Muscle of back (tissue), 11 donors: ENCODE data around the gene STRIP1. TPM values are rescaled to one million over a fixed set of nuclear protein-coding genes. Genes with fewer than 3 reads are reported as not detected.

ENCODE experiments used
- DNase-seq, 3 donors: peaks; one replicate each; pipeline versions ENCODE4 v3.0.0 to v3.0.0-alpha.2; 2013
- polyA plus RNA-seq, 10 donors: library from polyadenylated mRNA; unstranded; fragments of 120-200 nt; gene quantifications; one replicate each; pipeline ENCODE4 v1.2.1, GENCODE V29; 2013; ENCODE audit not compliant: insufficient read length in 10 of 10

Gene STRIP1
- polyA plus RNA-seq, 10 donors, result 25.7 to 37.1 (median 29.8) TPM

DNA sequence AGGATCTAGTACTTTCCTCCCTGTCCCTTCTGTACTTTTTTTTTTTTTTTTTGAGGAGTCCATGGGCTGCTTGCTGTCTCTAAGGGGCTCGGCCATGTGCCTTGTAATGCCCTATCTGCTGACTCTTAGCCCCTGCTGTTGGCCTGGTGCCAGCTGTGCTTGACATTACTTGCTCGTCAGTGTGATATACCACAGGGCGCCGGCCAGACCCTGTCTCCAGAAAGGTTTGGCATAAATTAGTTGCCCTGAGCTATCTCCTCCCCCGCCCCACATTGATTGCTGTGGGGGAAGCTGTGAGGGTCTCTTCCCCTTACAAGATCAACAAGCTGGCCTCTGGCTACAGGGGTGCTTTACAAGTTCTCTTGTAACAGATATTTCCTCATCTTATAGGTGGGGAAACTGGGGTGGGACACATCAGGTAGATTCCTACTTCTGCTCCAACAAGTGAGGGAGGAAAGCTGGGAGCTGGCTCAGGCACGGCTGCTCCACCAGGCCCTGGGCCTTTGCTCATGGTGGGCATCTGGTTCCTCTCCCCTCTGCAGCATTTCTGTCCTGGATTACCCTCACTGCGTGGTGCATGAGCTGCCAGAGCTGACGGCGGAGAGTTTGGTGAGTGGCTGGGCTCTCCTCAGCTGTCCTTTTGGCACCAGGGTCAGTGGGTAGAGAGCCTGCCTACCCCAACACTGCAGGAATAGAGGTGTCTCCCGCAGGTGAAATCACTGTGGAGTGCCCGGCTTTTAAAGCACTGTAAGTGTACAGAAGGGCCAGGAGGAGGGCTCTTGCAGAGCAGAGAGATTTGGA lies 15.6 kb downstream of the STRIP1 start:
- no peak for DNase-seq

DNA sequence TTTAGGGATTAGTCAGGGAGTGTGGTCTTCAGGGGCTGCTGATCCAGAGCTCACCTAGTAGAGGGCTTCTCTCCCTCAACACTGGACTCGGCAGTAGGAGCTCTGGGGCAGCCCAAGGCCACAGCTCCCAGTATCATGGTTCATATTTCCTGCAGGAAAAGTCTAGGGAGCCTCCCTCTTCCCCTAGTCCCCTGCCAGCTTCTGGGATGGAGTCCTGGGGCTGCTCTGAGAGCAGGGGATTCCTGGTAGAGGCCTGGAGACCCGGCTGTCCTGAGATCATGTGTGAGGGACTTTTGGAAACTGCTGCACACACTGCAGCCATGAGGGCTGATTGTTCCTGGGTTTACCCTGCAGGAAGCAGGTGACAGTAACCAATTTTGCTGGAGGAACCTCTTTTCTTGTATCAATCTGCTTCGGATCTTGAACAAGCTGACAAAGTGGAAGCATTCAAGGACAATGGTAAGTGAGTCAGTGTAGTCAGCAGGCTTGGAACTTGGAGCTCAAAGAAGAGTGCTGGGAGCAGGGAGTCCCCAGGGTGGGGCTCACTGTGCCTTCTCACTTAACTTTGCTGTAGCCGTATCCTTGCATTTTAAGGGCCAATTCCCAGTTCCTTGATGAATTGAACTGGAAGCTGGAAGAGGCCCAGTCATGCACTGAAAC lies 16.3 kb downstream of the STRIP1 start:
- DNase-seq, result no peak

DNA sequence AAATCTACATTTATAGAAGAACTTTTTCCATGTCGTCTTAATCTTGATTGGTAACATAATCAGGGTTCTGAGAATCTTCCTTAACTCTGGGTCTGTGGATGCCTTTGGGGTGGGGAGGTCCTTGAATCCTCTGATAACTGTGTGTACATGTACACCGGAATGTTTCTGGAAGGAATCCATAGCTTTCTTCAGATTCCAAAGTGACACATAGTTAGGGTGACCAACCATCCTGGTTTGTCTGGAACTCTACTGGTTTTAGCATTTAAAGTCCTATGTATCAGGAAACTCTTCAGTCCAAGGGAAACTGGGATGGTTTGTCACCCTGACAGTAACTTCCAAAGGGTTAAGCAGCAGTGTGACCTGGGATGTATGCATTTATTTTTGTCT lies 16.8 kb downstream of the STRIP1 start:
- no peak for DNase-seq

DNA sequence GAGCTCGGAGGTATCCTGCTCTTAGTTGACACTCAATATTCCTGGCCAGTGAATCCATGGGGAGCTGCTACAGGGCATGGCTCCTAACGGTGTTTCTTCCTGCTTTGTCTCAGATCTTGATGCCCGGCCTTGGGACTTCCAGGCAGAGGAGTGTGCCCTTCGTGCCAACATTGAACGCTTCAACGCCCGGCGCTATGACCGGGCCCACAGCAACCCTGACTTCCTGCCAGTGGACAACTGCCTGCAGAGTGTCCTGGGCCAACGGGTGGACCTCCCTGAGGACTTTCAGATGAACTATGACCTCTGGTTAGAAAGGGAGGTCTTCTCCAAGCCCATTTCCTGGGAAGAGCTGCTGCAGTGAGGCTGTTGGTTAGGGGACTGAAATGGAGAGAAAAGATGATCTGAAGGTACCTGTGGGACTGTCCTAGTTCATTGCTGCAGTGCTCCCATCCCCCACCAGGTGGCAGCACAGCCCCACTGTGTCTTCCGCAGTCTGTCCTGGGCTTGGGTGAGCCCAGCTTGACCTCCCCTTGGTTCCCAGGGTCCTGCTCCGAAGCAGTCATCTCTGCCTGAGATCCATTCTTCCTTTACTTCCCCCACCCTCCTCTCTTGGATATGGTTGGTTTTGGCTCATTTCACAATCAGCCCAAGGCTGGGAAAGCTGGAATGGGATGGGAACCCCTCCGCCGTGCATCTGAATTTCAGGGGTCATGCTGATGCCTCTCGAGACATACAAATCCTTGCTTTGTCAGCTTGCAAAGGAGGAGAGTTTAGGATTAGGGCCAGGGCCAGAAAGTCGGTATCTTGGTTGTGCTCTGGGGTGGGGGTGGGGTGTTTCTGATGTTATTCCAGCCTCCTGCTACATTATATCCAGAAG lies 19.4 kb downstream of the STRIP1 start:
- DNase-seq, result peak in 2 of 3 donors; percentile 65 to 70

DNA sequence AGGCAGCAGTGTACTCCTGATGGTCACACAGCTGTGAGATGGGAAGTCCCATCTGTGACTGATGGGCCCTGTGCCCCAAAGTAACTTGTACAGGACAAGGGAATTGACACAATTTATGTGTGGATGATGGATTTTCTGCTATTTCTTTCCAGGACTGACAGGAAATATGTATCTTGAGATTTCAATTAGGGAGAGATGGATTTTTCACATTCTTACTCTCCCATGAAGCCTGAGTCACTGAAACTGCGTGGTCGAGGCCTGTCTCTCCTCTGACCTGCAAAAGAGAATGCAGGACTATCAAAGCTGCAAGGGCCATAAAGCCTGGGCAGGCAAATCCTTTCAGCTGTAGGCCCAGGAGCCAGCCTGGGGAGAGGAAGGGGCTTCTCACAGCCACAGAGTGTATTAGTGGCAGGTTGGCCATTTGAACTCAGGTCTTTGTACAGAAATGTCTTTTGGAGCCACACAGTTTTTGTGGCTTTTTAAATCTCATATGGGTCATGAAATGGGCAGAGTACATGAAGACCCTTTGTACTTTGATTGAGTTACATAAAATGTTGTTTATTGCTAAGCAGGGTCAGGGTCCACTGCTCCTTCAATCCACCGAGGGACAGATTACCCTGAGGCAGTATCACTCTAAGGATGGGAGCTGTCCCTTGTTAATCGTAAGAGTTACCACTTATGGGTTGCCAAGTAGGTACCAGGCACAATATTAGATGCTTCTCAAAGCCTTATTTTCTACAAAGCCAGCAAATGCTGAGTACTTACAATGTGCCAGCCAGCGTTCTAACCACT lies 21.3 kb downstream of the STRIP1 start:
- DNase-seq, result no peak

DNA sequence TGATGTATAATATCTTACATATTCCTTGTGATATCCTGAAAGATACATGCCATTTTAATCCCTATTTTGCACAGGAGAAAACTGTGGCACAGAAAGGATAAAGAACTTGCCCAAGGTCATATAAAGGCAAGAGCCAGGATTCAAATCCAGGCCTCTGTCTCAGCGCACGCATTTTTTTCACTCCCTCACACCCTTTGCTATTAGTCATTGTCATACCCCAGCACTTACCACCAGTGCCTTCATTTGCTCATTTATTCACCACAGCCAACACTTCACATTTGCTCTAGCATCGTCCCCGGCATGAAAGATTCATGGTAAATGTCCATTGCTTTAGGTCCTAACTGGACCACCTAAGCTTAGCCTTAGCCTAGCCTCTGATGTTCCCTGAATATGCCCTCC lies 21.9 kb downstream of the STRIP1 start:
- DNase-seq, result no peak

DNA sequence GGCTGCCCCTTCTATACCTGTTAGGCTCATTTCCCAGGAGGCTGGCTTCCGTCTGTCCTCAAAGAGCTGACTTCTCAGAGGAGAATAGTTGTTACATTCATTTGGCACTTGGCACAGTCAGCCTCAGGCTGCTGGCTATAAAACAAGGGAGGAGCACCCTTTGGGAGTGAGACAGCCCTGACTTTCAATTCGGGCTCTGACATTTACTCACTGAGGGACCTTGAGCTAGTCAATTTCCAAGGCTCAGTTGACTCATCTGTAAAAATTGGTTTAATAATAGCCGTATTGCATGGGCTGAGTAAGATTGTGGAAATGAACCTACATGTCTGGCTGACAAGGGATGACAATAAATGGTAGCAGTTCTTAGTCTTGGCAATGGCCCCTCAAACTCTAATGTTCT lies 22.4 kb downstream of the STRIP1 start:
- peak in 1 of 3 donors; percentile 56 for DNase-seq

DNA sequence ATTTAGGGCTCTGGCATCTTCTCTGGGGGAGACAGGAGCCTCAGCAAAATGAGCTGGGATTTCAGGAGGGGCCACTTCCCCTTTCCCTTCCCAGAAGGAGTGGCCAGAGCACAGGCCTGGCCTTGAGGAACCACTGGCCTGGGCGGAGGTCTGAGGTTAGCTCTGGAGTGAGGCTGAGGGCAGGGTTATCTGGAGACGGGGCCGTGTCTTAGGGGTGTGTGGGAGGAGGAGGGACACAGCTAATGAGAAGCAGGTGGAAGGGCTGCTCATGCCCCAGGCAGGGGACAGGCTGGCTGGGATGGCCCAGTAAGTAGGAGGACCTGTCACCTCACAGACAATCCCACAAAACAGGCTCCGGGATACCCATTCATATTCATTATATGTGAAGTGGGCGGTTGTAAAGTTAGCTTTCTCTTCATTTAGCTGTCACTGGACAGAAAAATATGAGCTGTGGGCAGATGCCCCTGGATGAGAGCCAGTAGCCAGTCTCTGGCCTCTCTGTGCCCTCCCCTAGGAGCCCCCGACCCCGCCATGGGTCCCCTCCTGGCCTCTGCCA lies 23.6 kb downstream of the STRIP1 start:
- no peak for DNase-seq

DNA sequence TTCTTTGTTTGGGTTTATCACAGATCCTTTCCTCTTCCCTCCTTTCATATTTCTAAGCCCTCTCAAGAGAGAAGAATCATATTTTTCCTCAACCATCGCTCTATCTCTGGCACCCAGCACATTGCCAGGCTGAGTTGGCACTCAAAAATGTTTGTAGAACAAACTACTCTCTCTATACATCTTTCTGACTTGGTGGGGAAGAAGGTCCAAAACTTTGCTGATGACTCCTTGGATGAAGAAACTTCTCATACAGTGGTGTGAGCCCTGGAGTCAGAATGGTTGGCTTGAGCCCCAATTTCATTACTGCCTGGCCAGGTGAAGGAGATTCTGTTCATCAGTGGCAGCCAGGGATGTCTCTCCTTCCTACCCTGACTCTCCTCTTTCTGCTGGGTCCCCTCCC lies 24.2 kb downstream of the STRIP1 start:
- DNase-seq, result no peak

DNA sequence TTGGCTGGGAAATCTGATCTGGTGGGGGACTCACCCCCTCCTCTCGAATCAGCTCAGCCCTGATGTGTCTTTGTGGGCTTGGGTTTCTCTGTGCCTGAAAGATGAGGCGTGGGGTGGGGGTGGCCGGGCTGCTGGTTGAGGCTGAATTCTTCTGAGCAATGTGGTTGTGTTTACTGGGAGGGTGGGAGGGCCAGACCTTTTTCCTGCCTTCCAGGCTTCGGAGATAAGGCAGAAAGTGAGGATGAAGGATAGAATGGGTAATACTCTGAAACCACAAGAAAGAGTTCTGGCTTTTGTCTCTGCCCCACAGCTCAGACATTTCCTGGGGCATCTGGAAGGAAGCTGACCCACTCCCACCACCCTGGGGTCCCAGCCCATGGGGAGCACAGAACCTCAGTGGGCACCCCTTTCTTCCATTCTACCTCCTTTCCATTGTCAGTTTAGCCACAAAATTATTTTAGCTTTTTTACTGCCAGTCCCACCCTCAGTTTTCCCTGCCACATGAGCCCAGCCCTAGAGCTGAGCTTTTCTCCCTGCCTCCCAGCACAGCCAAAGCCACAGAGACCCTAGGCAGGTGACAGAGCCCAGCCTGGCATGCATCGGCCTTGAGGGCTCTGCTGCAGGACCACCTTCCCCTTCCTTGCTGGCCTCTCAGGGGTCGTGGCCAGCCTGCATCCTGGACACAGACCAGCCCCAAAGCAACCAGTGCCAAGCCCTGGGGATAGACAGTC lies 24.9 kb downstream of the STRIP1 start:
- no peak for DNase-seq

DNA sequence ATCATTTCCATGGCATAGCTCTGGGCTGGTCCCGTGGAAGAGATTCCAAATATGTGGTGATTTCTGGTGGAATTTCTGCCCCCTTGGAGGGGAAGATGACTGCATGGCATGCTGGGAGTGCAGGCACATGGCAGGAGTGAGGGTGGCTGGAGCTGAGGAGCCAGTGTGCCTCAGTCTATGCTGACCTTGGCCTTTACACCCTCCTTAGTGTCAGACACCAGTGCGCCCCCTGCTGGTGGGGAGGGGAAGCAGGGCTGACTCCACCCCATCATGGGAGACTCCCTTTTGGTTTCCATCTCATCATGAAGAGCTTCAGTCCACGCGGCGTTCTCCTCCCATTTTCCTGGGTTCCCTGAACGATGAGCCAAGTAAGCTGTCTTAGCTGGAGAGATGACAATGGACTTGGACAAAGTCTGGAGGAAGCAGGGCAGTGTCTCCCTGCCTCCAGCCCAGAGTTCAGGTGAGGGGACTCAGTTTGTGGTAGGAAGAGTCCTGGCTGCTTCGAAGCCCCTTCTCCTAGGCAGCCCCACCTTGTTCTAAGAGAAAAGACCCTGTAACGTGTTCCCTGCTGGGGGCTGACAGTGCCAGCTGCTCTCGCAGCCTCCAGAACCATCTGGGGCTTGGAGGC lies 25.7 kb downstream of the STRIP1 start:
- DNase-seq, result no peak

DNA sequence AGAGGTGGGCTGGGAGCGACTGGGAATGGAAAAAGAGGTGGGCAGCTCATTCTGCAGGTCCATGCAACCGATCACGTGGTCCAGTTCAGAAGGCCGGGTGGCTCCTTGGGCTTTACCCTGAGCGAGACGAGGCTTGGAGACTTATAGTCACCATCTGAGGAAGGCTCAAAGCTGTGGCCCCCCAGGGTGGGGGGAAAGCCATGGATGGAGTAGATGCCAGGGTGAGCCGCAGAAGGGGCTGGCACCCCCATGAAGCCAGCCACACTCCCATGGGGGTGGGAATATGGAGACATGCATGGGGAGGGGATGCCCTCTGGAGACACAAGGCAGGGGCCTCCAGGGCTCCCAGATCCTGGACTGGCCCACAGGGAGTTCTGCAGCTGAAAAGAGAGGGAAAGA lies 26.2 kb downstream of the STRIP1 start:
- no peak for DNase-seq

DNA sequence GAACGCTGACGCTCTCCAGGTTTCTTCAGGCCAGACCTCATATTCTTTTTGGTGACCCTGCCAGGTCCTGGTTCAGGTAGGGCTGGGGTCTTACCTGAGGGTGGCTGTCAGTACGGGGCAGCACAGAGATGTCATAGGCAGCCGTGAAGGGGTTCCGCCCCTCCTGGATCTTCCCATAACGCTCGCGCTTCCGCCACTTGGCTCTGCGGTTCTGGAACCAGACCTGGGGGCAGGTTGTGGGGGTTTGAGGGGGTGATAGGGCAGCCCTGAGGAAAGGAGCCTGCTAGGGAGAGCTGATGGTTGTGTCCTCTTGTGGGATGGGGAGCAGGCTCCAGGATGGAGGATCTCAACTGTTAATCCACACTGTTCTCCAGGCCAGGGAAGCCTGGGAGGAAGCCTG lies 26.9 kb downstream of the STRIP1 start:
- no peak for DNase-seq

DNA sequence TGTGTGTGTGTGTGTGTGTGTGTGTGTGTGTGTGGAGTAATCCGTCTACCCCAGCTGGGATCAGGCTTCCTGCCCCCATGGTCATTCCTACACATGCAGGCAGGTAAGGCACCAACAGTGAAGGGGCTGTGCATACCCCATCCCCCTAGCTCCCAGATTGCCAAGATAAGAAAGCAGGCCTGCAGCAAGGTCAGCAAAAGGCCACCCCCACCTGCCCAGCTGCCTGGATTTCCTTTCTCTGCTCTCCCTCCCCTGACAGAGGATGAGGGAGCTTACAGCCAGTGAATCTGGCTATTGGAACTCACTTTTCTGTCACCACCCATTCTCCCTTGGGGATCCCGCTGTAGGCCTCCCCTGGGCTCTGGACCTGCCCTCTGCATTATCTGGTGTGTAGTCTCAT lies 28.2 kb downstream of the STRIP1 start:
- no peak for DNase-seq

DNA sequence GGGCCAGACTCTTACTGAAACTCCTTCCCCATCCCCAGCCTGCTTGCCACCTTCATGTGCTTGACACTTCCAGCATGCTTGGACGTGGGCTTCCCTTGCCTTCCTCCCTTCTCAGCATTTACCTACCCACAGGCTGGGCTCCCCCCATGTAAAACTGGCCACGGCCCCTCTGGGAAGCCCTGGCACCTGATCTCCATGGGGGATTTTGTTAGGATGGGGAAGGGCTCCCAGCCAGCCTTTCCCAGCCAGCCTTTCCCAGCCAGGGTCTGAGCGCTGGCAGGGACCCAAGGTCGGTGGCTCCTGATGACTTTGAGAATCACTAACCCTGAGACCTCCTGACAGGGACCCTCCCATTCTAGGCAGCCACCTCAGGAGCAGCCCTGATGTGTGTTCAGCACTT lies 29.4 kb downstream of the STRIP1 start:
- DNase-seq, result no peak

DNA sequence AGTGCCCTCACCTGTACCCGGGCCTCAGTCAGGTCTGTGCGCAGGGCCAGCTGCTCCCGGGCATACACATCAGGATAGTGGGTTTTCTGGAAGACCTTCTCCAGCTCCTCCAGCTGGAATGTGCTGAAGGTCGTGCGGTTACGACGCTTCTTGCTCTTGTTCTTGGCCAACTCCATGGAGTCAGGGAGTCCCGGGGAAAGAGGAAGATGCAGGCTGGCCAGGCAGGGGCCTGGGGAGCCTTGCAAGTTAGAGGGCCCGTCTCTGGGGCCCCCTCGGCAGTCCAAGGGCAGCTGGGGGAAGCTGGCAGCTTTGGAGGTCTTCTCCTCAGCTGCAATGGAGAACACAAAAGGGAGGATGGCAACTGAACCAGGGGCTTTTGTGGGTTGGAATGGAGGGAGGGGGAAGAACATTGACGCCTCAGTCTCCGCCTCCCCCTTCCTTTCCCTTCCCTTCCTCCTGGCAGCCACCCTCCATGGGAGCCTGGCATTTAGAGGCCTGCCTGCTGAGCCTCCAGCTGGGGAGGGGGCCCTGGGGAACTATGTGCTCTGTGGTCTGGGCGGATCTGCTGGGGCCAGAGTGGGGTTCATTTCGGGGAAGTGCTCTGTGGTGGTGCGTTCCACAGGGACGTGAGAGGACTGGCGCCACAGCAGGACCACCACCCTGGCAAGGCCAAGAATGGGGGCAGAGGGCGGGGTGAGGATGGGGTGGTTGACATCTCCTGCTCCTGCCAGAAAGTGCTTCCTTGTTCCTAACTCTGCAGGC lies 30.3 kb downstream of the STRIP1 start:
- no peak for DNase-seq

DNA sequence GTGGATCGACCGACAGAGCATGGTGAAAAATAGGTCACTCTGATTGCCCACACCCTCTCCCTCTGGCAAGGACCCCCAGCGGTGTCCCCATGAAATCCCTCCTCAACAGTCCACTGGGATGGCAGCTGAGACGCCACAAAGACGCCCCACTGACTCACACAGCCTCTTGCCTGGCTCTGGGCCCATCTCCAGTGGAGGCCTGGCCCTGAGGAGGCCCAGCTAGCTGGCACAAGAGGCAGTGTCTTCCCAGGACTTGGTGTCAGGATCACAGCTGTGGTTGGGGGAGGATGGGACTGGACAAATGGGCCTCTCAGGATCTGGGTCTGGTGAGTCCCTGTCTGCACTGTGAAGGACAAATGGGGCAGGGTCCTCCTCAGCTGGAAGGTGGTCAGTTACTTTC lies 31.4 kb downstream of the STRIP1 start:
- DNase-seq, result no peak

DNA sequence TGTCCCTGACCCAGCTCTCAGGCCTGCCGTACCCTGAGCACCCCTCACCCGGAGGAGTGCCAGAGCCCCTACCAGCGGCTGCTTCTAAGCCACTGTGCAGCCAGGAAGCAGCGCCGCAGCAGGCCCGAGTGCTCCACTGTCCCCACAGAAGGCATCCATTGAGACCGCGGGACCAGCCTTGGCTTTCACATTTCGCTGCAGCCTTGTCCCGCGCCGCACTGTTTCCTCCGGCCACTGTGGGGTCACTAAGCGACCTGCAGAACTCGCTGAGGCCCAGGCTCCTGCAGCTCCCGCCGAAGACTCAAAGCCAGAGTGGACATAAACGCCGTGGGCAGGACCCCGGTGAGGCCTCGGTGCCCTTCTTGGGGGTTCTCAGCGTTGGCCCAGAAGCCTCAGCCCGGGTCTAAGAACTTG lies 33.1 kb downstream of the STRIP1 start:
- no peak for DNase-seq

DNA sequence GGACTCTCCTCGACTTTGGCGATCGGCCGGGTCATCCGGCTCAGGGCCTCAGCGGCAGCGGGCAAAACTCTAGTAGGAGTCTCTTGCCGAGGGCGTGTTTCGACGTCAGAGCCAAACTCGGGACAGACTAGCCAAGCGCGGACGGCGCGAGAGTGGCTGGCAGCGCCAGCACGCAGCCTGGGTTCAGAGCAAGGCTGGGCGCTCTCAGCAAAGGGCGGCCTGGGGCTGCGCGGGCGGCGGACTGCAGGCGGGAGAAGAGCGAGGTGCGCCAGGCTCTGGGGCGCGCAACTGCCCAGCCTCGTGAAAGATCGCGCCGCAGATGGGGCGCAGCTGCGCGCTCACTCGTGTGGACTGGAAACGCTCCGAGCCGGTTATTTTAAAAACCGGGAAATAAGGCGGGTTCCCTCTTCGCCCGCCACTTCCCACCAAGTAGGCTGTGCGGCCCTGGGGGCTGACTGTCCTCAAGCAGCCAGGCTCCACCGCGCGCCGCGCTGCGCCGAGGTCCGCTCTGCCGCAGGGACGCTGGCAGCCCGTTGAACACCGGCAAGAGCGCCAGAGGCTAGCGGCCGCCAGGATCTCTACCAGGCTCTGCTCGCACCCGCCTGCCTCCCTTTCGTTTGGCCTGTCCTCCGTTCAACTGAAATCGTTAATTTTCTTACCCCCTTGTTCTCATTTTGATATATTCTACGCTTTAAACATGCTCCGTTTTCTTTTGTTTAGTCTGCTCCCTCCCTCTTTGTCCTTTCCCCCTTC lies 33.6 kb downstream of the STRIP1 start:
- peak in 1 of 3 donors; percentile 72 for DNase-seq
